Activated naive CD4-positive, alpha-beta T cell treated with anti-CD3 and anti-CD28 coated beads, Interleukin-2, amount 50 U/mL, for 16 hours (primary cell): ENCODE measurements around the gene KCNJ6.

Experiments used
- DNase-seq: peaks from one replicate; pipeline ENCODE4 v3.0.0-alpha.2; 2020

The KCNJ6 gene

DNA sequence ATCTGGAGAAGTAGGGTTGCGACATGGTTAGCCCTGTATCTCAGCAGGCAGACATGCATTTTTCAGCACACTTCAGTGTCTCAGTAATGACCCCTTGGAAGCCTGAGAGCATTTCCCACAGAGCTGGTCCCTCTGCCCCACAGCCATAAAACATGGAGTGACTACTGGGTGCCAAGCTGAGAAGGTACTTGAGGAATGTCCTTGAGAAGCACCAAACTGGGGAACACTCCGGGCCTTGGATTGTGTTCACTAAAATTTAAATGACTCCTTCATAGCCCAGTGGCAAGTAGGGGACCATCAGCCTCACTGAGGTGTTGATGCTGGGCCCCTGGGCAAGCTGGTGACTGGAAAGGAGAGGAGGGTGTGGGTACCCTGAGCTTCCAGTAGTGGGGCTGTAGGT lies 54.7 kb downstream of the KCNJ6 start:
- DNase-seq: no peak

DNA sequence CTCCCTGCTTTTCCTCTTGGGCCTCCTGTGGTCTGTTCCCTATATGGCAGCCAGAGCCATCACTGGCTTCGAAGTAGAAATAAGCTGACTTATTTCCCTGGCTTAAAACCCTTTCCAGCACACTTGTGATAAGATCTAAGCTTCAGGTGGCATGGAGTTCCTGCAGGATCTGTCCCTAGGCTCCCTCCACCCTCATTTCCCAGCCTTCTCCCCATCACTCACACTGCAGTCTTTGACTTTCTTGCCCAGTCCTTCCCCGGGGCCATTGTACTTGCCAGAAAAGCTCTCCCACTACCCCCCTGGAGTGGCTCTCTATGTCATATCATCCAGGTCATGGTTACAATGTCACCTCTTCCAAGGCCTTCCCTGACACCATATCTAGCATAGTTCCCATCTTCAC lies 55.8 kb downstream of the KCNJ6 start:
- no peak for DNase-seq

DNA sequence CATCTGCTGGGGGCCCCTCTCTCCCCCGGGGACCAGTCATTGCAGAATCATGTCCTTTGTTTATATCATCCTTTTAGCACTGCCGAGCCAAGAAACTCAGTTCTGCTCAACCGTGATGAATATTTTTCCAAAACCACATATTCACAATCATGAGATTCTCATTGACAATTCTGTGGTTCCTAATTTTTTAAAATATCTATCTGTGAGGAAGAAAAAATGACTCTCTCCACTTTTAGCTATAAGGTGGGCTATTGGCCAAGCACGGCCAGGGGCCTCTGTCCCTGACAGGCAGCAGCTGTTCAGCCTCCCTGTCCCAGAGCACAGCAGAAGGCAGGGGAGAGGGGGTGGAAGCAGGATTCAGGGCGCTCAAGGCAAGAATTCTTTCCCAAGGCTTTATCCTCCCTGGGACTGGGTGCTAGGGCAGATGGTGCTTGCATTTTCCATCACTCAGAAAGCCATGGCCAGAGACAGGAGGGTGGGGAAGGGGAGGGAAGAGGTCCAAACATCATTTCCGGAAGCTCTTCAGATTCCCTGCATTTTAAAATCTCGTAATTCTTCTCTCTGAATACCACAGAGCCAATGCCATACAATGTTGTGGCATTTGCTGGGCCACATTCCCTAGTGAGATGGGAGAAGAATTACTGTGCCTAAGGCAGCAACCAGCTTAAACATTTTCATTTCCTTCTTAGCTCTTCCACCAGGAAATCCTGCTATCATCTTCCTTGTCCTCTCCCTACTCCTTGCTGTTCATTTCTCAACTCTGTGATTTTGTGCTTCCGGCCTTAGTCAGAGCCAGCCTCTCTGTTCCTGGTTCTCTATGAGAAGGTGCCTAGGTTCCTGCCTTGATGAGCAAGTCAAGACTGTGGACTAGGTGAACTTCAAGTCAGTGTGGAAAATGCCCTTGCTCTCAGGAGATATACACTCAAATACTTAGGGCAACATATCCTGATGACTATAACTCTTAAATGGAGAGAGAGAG lies 60.3 kb downstream of the KCNJ6 start:
- no peak for DNase-seq

- DNase-seq: no peak
Observed at GRCh38 chr21:37855271-37855646, 61.0 kb downstream of the KCNJ6 start.

DNA sequence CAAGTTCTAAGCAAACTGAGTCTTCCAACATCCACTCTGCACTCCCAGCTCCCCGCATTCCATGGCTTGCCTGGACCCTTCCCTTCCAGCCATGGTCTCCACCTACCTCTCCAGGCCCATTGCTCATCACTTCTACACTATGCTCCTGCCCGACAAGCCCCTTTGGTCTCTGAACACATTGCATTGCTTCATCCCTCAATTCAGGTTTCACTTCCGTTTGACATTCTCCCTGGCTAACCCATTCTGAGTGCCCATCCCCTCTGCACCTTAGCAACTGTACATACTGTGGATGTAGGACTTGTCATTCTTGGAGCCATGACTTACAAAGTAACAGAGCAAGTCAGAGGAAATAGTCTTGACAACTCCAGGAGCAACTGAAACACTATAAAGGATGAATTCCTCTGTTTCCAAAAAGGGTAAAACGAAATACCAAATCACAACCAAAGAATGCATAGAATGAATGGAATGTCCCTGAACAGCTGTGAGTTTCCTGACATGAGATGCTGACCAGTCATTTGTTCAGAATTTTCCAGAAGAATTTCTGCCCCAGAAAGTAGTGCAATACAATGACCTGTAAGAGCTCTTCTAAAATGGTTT lies 66.7 kb downstream of the KCNJ6 start:
- DNase-seq: no peak

DNA sequence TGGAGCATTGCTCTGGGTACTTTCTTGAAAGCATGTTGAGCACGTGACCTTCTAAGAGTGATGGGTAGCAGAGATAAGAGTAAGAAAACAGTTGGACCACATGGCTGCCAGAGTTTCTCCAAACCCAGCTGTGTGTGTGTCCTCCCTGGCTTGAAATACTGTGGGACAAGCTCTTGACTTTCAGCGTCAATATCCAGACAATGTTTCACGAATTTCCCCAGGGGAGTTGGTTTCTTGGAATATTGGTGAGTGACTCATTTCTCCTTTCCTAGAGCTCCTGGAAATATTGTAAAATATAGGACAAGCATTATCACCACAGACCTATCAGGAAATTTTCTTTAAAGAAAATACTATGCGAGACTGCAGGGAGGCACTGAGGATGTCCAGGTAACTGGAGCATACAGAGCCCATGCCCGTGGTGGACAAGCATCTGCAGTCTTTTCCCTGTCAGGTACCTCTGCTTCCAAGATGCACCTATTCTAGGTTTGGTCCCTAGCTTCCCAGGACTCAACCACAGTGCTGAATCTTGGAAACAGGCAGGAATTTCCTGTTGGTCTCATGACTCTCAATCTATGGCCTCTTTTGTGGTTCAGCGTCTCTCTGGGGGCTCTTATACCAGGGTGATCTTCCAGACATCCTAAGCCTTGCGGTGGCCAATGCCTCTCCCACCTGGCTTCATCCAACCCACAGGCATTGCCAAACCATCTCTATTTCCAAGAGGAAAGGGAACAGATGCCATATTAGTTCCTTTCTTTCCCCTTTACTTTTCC lies 67.4 kb downstream of the KCNJ6 start:
- DNase-seq: no peak

DNA sequence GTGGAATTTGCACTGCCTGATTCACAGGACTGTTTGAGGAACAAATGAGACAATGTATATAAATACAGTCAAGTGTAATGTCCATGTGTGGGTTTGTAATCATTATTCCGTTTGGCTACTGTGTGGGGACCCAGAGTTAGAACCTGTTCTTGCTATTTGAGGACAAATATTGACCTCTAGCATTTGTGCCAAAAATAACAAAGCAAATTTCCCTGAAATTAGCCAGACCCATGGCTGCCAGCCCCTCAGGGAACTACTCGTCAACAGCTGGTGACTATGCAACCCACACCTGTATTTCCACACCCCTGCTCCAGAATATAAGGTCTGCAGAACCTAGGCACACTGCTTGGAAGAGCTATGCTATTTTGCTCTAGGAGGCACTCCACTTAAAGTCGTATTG lies 70.7 kb downstream of the KCNJ6 start:
- no peak for DNase-seq

- no peak for DNase-seq
Observed at GRCh38 chr21:37843191-37843590, 73.1 kb downstream of the KCNJ6 start.

DNA sequence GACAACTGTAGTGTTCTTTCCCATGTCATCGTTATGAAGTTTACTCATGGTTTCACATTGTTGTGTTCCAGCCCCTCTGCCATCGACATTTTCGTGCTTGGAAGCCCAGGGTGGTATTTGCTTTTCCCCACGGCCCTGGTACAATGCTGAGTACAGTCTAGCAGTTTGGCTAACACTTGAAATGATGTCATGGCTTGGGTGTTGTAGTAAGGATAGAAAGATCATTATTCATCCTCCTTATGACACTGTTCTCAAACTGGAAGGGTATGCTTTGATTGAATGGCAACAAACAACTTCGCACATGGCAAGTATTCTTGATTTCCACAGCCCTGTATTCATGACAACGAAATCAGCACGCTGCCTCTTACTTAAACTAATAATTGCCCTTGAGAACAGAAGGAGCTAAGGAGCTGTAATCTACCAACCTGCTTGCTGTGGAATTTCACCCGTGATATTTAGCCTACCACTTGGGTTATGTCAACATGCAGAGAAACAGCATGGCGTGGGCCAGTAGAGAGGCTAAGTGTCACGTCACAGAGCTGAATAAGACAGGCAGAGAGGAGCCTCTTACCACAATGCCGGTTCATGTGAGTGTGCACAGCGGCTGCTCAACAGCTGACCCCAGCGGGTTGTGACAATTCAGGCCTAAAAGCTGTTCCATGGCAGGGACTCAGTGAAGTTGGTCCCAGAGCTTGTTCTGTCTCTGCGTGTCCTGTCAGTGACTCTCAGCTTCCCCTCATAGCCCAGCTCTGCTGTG lies 73.9 kb downstream of the KCNJ6 start:
- DNase-seq: no peak

- no peak for DNase-seq
Observed at GRCh38 chr21:37837381-37837780, 78.9 kb downstream of the KCNJ6 start.

- DNase-seq: no peak
Observed at GRCh38 chr21:37835481-37835880, 80.8 kb downstream of the KCNJ6 start.

GRCh38 chr21:37833301-37833700 lies 83.0 kb downstream of the KCNJ6 start:
- DNase-seq: no peak

GRCh38 chr21:37829447-37829846 lies 86.8 kb downstream of the KCNJ6 start:
- DNase-seq: no peak

DNA sequence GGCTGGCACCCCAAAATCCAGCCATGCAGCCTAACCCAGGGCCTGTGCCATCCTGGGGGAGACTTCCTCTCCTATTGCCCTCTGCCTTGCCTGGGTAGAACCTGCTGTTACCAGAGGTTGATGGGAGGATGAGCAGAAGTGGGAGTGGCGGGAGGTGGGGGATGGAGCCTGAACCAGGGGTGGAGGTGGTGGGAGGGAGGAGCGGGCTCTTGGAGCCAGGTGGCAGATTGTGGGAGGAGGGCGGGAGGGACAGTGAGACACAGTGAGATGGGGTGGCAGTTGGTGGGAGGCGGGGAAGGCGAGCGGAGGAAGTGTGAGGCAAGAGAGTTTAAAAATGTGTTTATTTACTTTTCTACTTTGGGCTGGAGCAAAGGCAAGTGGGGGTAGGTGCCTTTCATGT lies 87.3 kb downstream of the KCNJ6 start:
- no peak for DNase-seq

GRCh38 chr21:37828556-37828955 lies 87.7 kb downstream of the KCNJ6 start:
- DNase-seq: no peak

DNA sequence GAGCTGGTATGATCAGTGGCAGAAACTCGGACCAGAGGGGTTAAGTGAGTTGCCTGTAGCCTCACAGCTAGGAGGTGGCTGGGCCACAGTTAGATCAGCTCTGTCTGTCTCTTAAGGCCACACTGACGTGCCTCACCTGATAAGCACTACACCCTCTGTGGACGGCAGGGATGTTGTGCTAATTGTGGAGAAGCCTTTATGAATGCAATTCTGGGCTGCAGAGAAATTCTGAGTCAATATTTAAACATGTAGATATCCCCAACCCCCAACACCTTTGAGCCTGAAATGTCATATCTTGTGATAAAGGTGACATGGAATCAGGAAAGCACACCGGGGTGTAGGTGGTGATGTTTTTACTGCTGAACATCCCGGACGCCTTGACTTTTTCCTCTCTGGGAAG lies 88.3 kb downstream of the KCNJ6 start:
- DNase-seq: no peak

DNA sequence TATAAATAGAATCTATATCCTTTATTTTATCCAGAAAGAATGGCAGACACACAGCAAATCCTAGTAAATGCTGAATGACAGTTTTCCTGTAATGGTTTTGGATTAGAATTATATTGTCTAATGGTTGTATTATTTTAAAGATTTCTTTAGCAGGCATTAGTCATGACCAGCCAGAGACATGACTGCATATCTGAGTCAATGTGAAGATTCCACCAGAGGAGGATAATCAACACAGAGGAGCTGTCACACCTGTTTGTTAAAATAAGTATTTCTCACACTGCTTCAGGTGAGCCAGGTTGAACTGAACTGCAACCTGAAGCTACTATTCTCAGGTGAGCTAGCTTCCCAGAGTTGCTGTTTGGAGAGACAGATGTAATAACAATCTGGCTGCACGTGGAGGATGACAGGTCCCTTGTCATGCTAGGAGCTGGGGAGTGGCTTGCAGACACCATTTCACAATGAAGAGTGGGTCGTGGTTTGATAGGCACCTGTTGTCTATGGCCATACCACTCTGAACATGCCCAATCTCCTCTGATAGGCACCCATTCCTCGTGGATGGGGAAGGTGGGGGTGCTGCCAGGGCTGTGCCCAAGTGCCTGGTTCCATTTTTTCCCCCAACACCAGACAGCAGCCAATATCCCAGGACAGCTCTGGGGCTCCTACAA lies 94.3 kb downstream of the KCNJ6 start:
- no peak for DNase-seq

DNA sequence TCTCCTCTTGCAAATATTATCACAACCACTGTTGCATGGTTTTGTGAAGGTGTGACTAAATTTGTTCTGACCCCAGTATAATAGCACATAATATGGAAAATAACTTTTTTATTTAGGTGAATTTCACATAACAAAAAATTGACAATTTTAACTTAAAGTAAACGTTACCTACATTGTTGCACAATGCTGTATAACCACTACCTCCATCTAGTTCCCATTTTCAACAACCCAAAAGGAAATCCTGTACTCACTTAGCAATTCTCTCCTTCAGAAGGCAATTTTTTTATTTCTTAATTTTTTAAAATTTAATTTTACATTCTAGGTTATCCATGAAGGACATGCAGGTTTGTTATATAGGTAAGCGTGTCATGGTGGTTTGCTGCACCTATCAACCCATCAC lies 95.2 kb downstream of the KCNJ6 start:
- DNase-seq: no peak

DNA sequence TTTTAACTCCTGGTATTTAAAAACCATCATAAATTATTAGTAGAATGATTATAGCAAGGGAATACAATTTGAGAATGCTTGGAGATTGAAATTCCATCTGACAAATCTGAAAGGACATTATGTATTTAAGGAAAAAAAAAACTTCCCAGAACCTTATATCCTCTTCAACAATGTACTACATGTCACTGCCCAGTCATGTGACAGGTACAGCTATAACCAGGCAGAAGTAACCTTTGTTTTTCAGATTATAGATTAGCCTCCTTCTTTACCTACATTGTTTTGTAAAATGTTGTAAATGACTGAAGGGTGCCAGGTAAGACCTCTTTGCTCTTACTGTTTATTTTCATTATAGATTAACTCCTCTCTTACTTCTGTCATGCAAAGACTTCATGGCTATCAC lies 96.9 kb downstream of the KCNJ6 start:
- no peak for DNase-seq

DNA sequence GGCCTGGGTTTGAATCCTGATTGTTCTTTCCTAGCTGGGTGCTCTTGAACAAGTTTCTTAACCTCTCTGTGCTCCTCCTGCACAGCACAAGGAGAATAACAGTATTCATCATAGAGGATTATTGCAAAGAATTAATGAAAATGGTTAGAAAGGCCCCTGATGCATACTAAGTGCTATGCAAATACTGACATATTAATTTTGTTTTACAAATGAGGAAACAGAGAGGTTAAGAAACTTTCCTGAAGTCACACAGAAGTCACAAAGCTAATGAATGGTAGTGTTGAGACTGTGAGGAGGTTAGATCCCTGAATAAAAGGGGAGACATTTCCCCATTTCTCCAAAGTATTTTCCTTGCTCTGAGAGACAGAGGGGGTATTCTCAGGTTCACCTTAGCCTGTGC lies 99.0 kb downstream of the KCNJ6 start:
- no peak for DNase-seq

- no peak for DNase-seq
Observed at GRCh38 chr21:37815893-37816292, 100.4 kb downstream of the KCNJ6 start.

GRCh38 chr21:37811711-37812110 lies 104.5 kb downstream of the KCNJ6 start:
- no peak for DNase-seq
